ENCODE results near the gene PAX7. TPM values are rescaled to one million over a fixed set of nuclear protein-coding genes. Genes with fewer than 3 reads are reported as not detected.

Gene PAX7
- total and polyA plus RNA-seq, 2 donors (not counting 3 experiments of a cell fraction or from before 2014, with no cell fraction given): not detected

DNA sequence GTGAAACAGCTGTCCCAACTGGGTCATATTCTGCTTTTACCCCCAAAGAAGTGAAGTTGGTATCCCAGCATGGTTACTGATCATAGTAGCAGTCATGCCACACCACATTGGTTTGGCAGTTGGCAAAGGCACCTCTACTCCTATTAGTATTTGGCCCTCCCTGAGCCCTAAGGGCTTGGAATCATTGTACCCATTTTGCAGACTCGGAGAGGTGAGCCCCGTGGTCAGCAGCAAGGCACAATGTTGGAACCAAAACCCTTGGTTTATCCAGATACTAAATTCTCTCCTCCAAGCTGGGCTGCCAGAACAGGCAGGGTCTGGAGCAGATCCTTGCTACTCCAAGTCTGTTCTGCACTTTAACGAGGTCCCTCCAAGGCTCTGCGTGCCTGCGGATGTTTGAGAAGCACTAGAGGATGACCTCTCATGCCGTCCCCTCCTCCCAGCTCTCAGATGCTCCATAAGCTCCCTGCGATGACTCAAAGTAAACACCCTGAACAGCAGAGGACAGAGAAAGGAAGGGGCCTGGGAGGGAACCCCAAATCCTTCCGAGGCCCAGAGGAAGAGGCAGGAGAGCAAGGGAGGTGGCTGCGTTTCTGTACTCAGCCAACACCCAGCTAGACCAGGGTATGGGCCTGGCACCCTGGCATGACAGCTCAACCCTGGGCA, 89.3 kb downstream of the PAX7 start:
- Histone ChIP-seq H3K79me2 (ENCODE audit: control insufficient read depth, insufficient read depth, low read length) (no peaks in the 10 kb centered on the region), H3K9ac (replicated peaks; ENCODE audit: extremely low read depth, insufficient read depth, low read length) (no peak overlapping the region), H3K36me3 (ENCODE audit: control insufficient read depth in 2 of 2, extremely low read depth in 1 of 2, insufficient read depth in 2 of 2, low read length in 2 of 2) (no peaks in the 10 kb centered on the region), H3K4me2 (ENCODE audit: insufficient read depth, low read length) (no peak overlapping the region), H3K27ac (ENCODE audit: insufficient read depth, low read depth, low read length) (no peak overlapping the region), H3K4me1 (ENCODE audit: control insufficient read depth, extremely low read depth, insufficient read depth, low read length) (no peaks in the 10 kb centered on the region), H3K4me3 (replicated peaks in 1 of 3; ENCODE audit: insufficient read depth in 1 of 3, low read depth in 1 of 3, low read length in 3 of 3) (no peak overlapping the region), H3K9me1 (replicated peaks; ENCODE audit: control insufficient read depth, extremely low read depth, insufficient read depth, low read length) (no peaks in the 10 kb centered on the region), H3K9me3 (replicated peaks; ENCODE audit: control insufficient read depth, insufficient read depth, low read length) (no peaks in the 10 kb centered on the region), H4K20me1 (replicated peaks; ENCODE audit: control insufficient read depth, extremely low read depth, insufficient read depth, low read length) (no peaks in the 10 kb centered on the region), H2AFZ (ENCODE audit: low read depth, low read length) (no peak overlapping the region), H3K27me3 (ENCODE audit: control insufficient read depth in 2 of 2, insufficient read depth in 2 of 2, low read length in 2 of 2) (peaks cover 18 to 23% of the 10 kb centered on the region in 2 experiments)
- BruUV-seq (replicated peaks): no TSS peak
- no peak for TF ChIP-seq FOS (IDR thresholded peaks at IDR 0.05; ENCODE audit: borderline replicate concordance, insufficient read depth, low read length)
- no peak for TF ChIP-seq GATA2 (IDR thresholded peaks at IDR 0.05; ENCODE audit: insufficient read depth, insufficient read length, low read depth, low read length)
- TF ChIP-seq JUN (IDR thresholded peaks at IDR 0.05; ENCODE audit: borderline replicate concordance, insufficient read depth, insufficient read length, low read depth): no peak
- no peak for TF ChIP-seq MAX (IDR thresholded peaks at IDR 0.05; ENCODE audit: insufficient read depth, insufficient read length)
- no peak for TF ChIP-seq MYC (IDR thresholded peaks at IDR 0.05; ENCODE audit: low read depth, low read length)
- no peak for TF ChIP-seq EZH2 (IDR thresholded peaks at IDR 0.05; ENCODE audit: borderline replicate concordance, low read depth, low read length, severe bottlenecking)
- no peak for TF ChIP-seq POLR2AphosphoS5 (IDR thresholded peaks at IDR 0.05; ENCODE audit: insufficient read depth, low read depth, low read length)
- TF ChIP-seq, protein P1, sequence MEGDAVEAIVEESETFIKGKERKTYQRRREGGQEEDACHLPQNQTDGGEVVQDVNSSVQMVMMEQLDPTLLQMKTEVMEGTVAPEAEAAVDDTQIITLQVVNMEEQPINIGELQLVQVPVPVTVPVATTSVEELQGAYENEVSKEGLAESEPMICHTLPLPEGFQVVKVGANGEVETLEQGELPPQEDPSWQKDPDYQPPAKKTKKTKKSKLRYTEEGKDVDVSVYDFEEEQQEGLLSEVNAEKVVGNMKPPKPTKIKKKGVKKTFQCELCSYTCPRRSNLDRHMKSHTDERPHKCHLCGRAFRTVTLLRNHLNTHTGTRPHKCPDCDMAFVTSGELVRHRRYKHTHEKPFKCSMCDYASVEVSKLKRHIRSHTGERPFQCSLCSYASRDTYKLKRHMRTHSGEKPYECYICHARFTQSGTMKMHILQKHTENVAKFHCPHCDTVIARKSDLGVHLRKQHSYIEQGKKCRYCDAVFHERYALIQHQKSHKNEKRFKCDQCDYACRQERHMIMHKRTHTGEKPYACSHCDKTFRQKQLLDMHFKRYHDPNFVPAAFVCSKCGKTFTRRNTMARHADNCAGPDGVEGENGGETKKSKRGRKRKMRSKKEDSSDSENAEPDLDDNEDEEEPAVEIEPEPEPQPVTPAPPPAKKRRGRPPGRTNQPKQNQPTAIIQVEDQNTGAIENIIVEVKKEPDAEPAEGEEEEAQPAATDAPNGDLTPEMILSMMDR (IDR thresholded peaks at IDR 0.05; ENCODE audit: extremely low read depth in 1 of 2, insufficient read depth in 1 of 2, low read depth in 1 of 2, low read length in 2 of 2): no peak
- TF ChIP-seq POLR2A (IDR thresholded peaks at IDR 0.05; ENCODE audit: low read depth, low read length): no peak
- intact Hi-C loops (cut with micrococcal nuclease) (no loop called here), dilution Hi-C loops (cut with MboI; ENCODE audit: extremely low pct_ligation_motif_present, low sequenced_read_pairs) (no loop called here)
- FAIRE-seq (no peak), DNase-seq (ENCODE audit: low read depth, low spot score) (no peak)
- CTCF ChIA-PET: no interaction called here
- POLR2A ChIA-PET: no interaction called here
